Stimulated activated CD8-positive, alpha-beta memory T cell treated with anti-CD3 and anti-CD28 coated beads, Interleukin-15, amount 100 ng/mL, for 4 hours (primary cell): ENCODE results near the gene C1orf52.
"Not testable (repeated sequence)": the region's sequence is repeated elsewhere in the genome, so short reads cannot be mapped to it uniquely, and the experiment has no call there.

Source experiments
- DNase-seq, 2 donors: peaks; one replicate each; pipeline ENCODE4 v3.0.0-alpha.2; 2020; ENCODE audit warnings: low read depth in 2 of 2

Gene C1orf52

DNA sequence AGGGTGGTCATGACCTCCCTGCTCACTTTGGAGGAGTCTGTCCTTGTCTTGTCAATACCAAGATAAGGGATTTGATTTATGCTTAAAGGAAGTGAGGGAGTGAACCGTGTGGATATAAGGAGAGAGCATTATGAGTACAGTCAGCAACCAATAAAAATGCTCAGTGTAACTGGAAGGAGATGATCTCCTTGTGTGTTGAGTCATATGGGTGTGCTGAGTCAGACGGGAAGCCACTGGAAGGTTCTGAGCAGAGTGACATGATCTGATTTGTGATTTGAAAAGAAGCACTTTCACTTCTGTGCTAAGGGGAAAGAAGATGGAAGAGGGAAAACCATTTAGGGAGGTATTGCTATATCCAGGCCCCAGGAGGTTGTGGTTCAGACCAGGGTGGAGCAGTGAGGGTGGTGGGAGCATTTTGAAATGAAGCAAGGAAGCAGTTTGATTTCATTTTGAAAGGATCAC is 19.4 kb upstream of the C1orf52 start:
- peak in 1 of 2 donors; percentile 46 for DNase-seq

DNA sequence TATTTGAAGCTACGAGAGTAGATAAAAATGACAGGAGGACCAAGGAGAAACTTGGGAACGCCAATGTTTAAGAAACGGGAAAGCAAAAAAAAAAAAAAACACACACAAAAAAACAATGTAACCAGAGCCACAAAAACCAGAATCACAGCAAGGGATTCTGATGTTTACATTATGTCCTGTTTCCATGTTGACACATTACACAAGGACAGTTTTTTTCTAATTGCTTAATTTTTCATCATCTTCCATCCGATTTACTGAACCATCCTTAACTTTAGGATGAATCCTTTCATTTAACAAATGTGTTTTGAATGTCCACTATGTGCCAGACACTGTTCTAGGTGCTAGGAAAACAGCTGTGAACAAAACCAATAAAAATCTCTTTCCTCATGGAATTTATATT is 18.3 kb upstream of the C1orf52 start:
- no peak for DNase-seq

DNA sequence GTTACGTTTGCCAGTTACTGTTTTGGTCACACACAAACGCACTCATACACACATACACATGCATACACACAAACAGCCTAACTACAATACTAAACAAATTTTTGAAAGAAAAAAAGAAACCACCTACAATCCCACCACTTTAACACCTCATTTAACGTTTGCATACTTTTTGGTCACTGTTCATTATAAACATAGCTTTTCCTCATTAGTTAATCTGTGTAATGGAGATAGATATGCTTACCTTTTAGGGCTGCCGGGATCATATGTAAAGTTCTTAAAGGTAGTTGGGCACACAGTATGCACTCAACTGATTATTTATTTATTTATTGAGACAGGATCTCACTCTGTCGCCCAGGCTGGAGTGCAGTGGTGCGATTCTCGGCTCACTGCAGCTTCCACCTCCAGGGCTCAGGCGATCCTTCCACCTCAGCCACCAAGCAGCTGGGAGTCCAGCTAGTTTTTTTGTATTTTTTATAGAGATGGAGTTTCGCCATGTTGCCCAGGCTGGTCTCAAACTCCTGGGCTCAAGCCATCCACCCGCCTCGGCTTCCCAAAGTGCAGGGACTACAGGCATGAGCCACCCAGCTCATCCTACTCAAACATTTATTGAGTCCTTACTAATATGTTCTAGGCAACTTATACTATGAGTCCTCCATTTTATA is 17.6 kb upstream of the C1orf52 start:
- DNase-seq = no peak

DNA sequence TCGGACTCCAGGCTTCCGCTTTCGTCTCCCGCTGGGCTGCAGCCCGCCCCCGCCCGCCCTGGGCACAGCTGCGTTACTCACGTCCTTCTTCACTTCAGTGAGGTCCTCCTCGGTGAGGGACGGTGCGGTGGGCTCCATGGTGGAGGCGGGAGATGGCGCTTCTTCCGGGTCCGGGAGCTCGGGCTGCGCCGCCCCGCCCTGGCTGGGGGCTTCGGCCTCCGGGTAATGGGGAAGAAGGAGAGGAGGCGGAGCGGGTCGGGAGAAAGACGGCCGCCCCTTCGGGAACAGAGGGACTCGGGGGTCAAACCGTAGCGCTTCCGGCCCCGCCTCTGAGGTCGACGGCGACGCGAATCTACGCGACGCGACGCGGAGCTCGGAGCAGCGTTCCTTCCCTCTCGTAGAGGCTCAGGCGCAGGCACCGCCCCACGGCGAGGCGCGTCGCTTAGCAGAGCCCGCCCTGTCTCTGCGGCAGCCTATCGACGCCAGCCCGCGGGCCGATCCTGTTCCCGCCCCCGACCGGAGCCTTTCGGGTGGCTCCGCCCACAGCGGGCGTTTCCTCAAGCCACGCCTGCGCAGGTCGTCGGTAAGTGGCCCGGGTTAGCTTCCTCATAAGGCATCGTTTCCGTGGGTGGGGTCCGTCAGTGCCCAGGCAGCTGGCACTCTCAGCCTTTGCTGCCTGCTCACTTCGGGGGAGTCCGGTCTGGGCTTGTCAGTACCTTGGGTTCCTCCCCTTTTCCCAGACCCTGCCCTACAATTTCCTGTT is 16.9 kb upstream of the C1orf52 start, which contains the start of gene BCL10:
Gene BCL10 (minus strand): TSS at position 418 of the 763 bp plus-strand sequence. CDS start 280 bp downstream, at position 138.
- peak; percentile 93 to 96 for DNase-seq

DNA sequence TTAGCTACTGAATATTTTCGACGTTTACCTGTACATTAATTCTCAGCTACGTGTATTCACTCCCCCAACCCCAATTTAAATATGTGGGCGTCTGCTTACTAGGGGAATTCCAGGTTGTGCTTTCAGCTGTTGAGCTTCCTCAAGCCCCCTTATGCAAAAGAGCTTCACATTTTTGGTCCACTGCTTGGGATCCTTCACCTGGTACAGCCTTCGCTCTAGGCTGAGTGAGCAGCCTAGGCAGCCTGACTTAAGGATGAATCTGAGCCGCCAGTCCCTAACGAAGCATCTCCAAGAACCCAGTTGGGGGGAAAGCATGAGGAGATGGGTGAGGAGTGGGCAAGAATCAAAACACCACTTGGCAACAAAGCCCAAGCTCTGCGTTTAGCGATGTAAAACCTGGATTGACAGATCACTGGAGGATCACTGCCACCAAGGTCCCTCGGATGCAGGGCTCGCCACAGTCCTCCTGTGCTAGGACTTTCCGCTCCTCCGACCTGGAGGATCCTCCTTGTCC is 16.3 kb upstream of the C1orf52 start:
- DNase-seq = no peak

DNA sequence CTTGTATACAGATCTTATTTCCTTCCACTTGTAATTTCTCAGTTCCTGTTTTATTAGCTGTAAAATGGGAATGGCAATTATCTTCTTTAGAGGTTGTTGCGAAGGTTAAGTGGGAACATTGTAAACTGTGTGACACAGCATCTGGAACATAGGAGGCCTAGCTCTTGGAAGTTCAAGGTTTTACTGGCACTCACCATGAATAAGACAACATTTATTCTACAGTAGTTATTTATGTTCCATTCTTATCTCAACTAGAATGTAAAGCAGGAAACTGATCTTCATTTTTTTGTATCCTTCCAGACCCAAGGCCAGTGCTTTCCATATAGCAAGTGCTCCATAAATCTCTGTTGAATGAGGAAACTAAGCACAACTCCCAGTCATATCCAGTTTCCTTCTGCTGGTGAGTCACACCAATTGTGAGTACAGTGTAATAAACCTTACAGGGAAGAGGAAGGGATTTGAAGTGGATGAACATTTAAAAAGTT is 15.5 kb upstream of the C1orf52 start:
- DNase-seq = no peak

DNA sequence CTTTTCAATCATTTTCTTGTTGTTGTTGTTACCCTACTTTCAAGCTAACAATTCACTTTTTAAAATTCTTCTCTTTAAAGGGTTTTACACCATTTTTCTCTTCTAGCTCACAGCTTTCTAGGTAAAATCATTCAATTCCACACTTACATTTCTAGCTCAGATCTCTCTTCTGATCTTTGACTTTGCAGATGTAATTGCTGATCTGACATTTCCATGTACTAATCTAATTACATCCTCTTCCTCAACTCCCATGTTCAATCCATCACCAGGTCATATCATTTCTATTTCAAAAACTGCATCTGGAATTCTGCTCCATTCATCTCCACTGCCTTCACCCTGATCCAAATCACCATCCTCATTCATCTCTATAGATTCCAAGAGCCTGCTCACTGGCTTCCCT is 13.9 kb upstream of the C1orf52 start:
- DNase-seq = no peak

DNA sequence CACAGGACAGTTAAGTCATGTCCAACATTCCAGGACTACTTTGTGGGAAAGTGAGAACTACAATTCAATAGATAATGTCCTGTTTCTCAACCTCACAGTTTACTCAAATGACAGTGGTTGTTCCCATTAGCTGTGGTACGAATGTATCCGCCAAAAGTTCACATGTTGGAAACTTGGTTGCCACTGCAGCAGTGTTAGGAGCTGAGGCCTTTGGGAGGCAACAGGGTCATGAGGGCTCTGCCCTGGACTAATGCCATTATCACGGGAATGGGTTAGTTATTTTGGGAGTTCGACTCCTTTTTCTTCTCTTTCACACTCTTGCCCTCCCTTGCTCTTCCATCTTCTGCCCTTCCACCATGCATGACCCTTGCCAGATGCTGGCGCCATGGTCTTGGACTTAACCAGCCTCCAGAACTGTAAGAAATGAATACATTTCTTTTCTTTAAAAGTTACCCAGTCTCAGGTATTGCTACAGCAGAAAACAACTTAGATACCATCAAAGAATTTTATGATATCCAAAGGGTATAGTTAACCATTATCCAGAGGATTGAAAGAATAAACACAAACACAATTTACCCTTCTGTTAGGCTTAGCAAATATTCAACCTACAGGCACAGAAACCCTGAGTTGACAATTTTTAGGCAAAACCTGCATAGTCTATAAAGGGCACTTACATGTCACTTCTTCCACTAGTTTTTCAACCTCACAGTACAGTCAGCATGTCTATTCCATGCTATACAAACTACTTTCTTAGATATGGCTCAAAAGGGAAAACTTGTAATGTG is 9.5 kb upstream of the C1orf52 start:
- no peak for DNase-seq

DNA sequence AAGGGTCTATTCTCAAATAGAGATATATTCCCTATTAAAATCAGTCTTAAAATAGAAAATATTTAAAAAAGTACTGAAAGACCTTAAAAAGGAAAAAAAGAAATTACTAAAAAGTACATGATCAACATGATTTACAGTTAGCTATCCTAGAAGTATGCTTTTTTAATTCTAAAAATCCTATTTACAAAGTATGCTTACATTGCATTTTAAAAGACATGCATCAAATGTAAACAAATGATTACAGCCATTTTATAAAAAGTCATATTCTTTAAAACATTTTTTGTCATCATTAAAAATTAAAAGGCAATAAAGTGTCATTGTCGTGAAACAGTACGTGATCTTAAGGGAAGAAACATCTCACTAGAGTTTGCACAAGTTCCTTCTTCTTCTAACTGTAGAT is 7.9 kb upstream of the C1orf52 start:
- no peak for DNase-seq

DNA sequence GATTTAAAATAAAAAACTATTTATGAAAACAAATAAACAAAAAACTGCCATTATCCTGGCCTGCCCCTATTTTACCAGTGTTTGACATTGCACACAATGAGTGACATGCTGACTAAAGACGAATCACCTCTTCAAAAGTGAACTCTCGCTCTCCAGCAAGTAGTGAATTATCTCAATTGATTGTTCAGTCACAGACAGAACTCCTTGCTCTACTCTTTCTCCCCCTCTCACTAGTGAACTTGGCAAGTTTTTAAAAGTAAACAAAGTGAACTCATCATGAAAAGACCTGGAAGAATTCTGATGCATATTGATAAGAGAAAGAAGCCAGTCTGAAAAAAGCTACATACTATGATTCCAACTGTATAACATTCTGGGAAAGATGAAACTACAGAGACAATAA is 4.7 kb upstream of the C1orf52 start:
- DNase-seq = no peak

DNA sequence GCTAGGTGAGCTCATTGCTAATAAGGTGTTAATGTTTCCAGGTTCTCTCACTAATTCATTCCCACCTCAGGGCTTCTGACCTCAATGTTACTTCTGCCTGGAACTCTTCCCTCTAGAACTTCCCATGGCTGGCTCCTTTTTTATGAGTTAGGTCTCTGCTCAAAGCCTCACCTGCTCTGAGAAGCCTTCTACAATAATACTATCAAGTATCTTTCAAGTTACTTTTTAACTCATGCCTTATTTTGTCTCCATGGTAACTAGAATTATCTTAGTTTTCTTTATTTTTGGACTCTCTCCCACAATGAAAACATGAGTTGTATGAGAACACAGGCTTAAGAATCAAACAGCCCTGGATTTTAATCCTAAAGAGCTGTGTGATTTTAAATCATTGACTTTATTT is 3.5 kb upstream of the C1orf52 start:
- no peak for DNase-seq

DNA sequence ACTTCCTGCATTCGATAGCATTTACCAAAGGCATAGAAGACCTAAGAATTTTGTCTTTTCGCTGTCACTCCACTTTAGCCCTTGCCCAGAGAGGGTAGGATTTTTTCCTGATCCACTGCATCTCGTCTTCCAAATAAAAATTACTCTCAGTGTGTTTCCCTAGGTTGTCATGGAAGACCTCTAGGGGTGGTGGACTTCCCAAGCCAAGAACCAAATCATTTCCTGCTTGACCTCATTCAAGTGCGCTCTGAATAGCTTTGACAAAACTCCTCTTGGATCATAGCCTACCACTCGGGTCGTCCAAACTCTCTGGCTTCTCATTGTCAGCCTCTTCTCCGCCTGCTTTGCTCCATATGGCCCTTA is 431 bp upstream of the C1orf52 start:
- DNase-seq = no peak

DNA sequence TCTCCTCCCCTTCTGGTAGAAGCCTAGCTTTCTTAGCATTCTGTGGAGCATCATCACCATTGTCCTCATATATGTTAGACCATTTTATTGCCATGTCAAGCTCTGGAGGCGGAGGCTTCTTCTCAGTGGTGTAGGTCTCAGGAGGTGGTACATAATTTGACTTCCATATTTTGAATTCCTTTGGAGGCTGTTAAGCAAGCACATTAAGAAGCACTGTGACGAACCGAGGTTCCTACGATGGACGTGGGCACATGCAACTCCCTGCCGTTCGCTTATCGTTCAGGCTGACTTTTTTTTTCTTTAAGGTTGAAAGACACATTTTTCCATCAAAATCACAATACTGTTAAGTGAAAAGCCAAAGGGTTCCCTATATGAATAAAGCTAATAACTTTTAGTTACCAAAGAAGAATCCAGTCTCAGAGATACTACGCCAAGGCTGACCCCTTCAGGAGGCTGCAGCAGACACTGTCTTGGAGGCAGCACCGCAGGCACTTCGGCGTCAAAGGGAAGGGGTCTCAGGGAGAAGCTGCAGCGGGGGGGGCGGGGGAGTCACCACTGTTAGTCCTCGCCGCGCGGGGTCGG is 835 bp downstream of the C1orf52 start:
- DNase-seq = no peak

DNA sequence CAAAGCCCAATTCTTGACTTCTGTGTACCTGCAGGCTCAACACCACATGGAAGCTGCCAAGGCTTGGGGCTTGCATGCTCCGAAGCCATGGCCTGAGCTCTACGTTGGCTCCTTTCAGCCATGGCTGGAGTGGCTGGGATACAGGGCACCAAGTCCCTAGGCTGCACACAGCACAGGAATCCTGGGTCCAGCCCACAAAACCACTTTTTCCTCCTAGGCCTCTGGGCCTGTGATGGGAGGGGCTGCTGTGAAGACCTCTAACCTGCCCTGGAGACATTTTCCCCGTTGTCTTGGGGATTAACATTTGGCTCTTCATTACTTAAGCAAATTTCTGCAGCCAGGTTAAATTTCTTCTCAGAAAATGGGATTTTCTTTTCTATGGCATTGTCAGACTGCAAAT is 10.4 kb downstream of the C1orf52 start:
- DNase-seq = not testable (repeated sequence)

DNA sequence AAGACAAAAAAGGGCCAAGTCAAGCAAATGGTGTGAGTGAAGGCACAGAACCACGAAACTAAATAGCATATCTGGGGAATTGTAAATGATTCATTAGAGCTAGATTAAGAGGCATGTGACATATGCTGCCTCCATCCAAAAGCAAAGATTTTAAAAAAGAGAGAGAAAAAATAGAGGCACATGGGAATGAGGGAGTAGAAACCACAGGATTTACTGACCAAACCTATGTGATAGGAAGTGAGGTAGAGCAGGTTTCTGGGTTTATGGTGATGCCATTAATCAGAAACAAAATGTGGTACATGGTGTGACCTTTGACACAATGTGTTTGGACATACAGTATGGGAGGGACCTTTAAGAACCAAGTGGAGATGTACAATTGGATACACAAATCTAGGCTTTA is 13.6 kb downstream of the C1orf52 start:
- no peak for DNase-seq

DNA sequence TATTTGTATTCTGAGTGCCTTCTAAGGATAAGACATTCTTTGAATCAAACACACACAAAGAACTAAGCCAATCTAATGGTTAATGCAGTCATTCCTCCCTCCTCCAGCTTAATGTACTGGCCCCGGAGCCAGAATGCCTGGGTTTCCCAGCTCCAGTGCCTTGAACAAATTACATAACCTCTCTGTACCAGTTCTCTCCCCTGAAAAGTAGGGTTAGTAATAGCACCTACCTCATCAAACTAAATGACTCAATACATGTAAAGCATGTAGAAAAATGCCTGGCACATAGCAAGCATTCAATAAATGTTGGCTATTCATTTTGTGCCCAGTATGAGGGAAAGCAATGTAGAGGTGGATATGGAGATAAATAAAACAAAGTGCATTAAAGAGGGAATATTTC is 14.0 kb downstream of the C1orf52 start:
- no peak for DNase-seq

DNA sequence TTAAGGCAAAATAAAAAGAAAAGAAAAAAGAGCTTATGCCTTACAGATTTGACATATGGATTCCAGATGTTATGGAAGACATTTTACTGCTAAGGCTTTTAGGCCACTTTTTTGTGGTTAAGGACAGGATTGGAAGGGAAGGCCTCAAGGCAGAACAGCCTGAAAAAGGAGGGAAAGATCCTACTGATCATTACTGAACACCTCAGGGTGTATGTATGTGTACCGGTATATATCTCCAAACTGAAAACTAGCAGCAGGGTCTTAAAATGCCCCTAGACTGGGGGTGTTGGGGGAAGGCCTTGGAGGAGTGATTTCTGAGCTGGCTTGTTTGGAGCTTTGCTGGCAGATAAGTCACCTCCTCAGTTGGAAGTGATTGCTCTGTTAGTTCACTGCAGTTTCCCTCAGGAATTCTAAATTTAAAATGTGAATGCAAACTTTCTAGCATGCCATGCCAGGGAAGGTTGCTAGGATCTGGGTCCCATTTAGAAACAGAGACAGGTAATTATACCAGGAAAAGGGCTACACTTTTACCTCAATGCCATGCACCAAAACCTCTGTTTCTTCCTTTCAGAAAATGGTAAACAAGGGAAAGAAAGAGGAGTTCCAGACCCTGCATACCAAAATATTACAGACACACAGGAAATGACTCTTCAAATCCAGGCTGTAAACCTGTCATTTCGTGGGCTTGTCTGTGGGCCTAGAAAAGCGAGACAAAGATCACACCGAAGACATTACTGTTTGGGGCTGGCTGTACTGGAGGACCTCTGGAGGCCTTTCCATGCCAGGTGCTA is 15.0 kb downstream of the C1orf52 start:
- no peak for DNase-seq

DNA sequence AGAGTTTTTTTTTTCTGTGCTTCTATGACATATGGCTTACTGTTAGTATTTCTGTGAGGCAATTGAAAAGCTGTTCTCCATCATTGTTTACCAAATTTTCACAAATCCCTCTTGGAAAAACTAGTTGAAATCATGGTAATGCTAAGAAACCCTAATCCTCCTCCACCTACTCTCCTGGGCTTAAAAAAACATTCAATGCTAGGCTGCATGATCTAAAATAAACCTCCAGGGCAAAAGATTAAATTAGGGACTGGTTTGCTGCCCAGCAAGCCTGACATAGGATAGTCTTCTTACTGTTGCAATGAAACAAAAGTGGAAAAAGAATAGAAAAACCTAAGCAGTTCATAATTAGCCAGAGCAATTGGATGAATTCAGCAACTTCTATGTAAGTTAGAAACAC is 16.1 kb downstream of the C1orf52 start:
- no peak for DNase-seq

DNA sequence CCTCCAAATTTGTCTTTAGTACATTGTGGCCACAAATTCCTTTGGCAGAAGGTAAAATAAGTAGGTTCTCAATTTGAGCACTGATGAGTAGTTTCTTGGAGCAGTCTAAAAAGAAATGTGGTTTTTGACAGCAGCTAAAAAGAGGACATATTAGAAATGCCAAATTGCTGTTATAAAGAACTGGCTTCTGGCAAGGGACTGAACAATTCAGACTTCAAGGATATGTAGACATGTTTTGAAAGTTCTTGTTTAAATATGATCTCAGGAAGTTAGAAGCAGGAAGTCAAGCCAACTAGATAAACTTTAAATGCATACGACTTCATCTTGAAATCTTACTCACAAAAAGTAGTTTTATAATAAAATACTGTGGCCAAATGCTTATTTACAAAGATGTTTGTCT is 18.8 kb downstream of the C1orf52 start:
- DNase-seq = no peak

DNA sequence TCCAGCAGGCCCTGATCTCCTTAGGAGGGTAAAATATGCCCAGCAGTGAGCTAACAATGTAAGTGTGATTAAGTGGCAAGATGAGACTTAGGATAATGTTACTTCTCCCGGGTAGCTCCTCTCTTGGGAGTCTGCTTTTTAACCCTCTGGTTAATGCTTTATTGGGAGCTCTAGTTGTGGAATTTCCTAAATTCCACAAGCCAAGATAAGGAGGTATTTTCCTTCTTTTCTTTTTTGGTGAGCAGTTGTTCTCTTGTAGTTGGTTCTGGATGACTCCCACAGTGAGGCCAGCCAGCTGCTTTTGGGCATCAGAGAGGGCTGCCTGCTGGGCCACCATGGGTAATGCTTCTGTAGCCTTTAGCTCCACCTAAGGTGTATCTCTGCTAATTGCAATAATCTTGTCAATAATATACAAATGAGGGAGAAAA is 19.3 kb downstream of the C1orf52 start:
- DNase-seq = no peak

DNA sequence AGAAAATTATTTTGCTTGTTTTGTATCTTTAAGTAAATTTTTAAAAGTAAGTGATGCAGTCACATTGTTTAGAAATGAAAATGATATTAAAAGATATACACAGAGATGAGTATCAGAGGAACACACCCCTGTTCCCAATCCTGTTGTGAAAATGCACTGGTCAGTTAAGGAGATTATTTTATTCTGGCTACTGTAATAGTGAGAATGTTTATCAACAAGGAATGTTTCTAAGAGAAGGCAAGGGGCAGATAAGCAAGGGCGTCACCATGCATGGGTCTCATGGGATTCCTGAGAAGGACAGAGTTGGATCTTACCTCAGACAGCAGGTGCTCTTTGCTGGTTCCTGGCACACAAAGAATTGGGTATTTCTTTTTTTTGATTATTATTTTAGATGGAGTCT is 21.8 kb downstream of the C1orf52 start:
- DNase-seq = no peak
